GM18526 (cell line): ENCODE results near the gene BATF2.

Experiments
- POLR2A ChIP-seq: IDR thresholded peaks from 3 replicates; pipeline ENCODE4 v1.6.1; 2011; ENCODE audit not compliant: insufficient read length; ENCODE audit errors: extremely low read depth

The BATF2 gene

GRCh38 chr11:65019824-65020223, 23.1 kb upstream of the BATF2 start:
- TF ChIP-seq POLR2A: no peak

- TF ChIP-seq POLR2A: no peak
Observed at GRCh38 chr11:65017937-65018336, 21.2 kb upstream of the BATF2 start.

GRCh38 chr11:65016705-65017104, 19.9 kb upstream of the BATF2 start:
- no peak for TF ChIP-seq POLR2A

DNA sequence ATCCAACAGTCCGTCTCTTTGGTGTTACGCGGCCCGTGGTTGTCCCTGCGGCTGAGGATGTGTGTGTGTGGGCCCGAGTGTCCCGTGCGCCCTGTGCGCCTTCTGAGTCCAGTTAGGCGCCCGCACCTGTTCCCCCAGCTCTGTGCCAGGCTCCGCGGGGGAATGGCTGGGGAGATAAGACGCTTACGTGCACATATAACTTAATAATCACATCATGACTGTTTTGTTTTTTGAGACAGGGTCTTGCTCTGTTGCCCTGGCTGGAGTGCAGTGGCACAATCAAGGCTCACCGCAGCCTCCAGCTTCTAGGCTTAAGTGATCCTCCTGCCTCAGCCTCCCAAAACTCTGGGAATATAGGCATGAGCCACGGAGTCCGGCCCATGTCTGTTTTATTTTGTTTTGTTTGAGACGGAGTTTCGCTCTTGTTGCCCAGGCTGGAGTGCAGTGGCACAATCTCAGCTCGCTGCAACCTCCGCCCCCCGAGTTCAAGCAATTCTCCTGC, 18.0 kb upstream of the BATF2 start:
- TF ChIP-seq POLR2A: no peak

- peak; percentile 52 for TF ChIP-seq POLR2A
Observed at GRCh38 chr11:65013888-65014725, 17.3 kb upstream of the BATF2 start, which contains the start of gene ARL2. TSS of gene ARL2 (plus strand) at chr11:65014160. CDS start at chr11:65014208, 48 bp downstream.

- TF ChIP-seq POLR2A: no peak
Observed at GRCh38 chr11:65013130-65013887, 16.5 kb upstream of the BATF2 start.

GRCh38 chr11:65008873-65009272, 12.1 kb upstream of the BATF2 start:
- no peak for TF ChIP-seq POLR2A

- no peak for TF ChIP-seq POLR2A
Observed at GRCh38 chr11:65008016-65008415, 11.2 kb upstream of the BATF2 start.

DNA sequence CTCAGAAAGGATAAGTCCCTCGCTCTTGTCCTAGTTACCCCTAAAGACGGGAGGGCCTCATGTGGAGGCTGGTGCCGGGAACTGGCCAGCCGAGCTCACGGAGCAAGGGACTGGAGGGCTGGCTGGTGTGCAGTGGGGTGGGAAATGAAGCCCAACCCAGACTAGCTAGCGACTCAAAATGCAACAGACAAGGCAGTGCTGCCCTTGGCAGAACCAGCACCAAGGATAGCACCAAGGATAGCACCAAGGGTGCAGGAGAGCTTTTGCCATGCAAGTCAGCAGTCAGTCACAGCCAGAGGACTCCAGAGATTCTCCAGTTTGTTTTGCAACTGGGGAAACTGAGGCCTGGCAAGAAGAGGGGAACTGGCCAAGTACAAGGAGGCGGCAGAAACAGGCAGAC, 6.5 kb upstream of the BATF2 start:
- TF ChIP-seq POLR2A: no peak

DNA sequence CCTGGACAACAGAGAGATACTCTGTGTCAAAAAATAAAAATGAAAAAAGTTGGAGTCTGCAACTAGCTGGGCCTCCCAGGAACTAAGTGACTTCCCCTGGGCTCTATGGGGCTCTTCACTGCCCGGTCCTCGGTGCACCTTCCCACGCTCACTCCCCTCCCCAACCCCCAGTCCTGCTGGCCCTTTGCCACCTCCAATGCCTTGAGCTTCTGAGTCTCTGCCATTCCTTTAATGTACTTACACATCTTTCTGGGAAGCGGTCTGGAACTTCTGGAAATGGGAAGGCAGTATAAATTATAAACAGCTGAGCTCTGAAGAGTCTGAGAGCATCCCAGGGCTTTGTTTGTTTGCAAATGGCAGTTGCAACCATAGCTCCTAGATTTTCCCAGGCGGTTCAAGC, 5.9 kb upstream of the BATF2 start:
- no peak for TF ChIP-seq POLR2A

DNA sequence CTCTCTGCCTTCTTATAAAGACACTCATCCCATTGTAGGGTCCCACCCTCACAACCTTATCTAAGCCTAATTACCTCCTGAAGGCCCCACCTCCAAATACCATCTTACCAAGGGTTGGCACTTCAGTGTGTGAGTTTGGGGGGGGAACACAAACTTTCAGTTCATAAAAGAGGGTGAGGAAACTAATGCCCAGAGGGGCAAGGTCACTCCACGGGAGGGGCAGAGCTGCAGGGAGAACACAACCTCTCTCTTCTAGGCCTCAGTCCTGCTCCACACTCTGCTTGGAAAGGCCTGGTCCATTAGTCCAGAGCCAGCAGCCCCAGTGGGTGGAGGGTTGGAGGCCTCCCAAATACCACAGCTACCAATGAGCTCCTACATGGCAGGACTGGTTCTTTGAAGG, 2.7 kb upstream of the BATF2 start:
- no peak for TF ChIP-seq POLR2A

- no peak for TF ChIP-seq POLR2A
Observed at GRCh38 chr11:64998690-64999431, 2.1 kb upstream of the BATF2 start.

GRCh38 chr11:64998141-64998540, 1.4 kb upstream of the BATF2 start:
- TF ChIP-seq POLR2A: no peak

DNA sequence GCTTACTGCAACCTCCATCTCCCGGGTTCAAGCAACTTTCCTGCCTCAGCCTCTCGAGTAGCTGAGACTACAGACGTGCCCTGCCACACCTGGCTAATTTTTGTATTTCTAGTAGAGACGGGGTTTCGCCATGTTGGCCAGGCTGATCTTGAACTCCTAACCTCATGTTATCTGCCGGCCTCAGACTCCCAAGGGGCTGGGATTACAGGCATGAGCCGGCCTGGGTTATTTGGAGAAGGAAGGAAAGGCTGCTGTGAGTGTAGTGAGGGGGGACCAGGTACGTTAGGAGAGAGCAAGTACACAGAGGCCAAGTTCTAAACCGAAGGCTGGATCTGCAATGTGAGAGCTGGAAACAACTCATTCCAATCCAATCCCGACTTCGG, 453 bp downstream of the BATF2 start:
- TF ChIP-seq POLR2A: no peak

- no peak for TF ChIP-seq POLR2A
Observed at GRCh38 chr11:64994318-64994717, 2.5 kb downstream of the BATF2 start.
